SK-N-SH (cell line): ENCODE results near the gene MC4R. TPM values are rescaled to one million over a fixed set of nuclear protein-coding genes. Genes with fewer than 3 reads are reported as not detected.

ENCODE experiments used
- CTCF ChIA-PET: fragments of 300-600, 350-600 bp; formaldehyde crosslinking; extraction: SDS; loops from one replicate; lab custom pipeline; 2021; lab: Yijun Ruan, JAX
- POLR2A ChIA-PET: fragments of 350-600 bp; sonication (Branson Sonifier 250); formaldehyde crosslinking; extraction: SDS; loops from one replicate; lab custom pipeline; 2020; ENCODE audit warnings: antibody characterized with exemption, inconsistent platforms; lab: Yijun Ruan, JAX
- DNase-seq: peaks from one replicate; pipeline ENCODE4 v3.0.0; 2012
- H2AFZ ChIP-seq: fragments of 200-600 bp; sonication (generic); 2 replicates; pipeline ENCODE4 v1.8.1; 2016; ENCODE audit warnings: antibody characterized with exemption, mild to moderate bottlenecking, low read depth
- H3F3A ChIP-seq: fragments of 200-600 bp; sonication (generic); replicated peaks from 2 replicates; pipeline ENCODE3; 2016; ENCODE audit warnings: antibody characterized with exemption, mild to moderate bottlenecking; ENCODE audit not compliant: insufficient read depth
- H3K27ac ChIP-seq, 2 experiments: fragments of 200-500 bp in 1 of 2; fragments of 200-600 bp in 1 of 2; sonication (Bioruptor generic) in 1 of 2; sonication (generic), shearing (Covaris generic) in 1 of 2; 2 replicates each; pipeline versions ENCODE4 v1.5.1 to v1.6.1; 2014 to 2016; ENCODE audit warnings: low read depth in 2 of 2, inconsistent platforms in 1 of 2, low read length in 1 of 2, mild to moderate bottlenecking in 1 of 2, mixed read lengths in 1 of 2
- H3K27me3 ChIP-seq: fragments of 200-600 bp; sonication (generic), shearing (Covaris generic); 2 replicates; pipeline ENCODE4 v1.6.1; 2016; ENCODE audit warnings: mixed run types; ENCODE audit not compliant: insufficient read depth
- H3K36me3 ChIP-seq, 2 experiments: fragments of 200-500 bp in 1 of 2; fragments of 200-600 bp in 1 of 2; sonication (Bioruptor generic) in 1 of 2; sonication (generic) in 1 of 2; replicated peaks in 1 of 2; 2 replicates each; pipeline versions ENCODE3 to v1.5.1; 2014 to 2016; ENCODE audit warnings: low read length in 1 of 2, mild to moderate bottlenecking in 1 of 2; ENCODE audit not compliant: insufficient read depth in 2 of 2, control insufficient read depth in 1 of 2
- H3K4me1 ChIP-seq, 2 experiments: fragments of 200-500 bp in 1 of 2; fragments of 200-600 bp in 1 of 2; sonication (Bioruptor generic) in 1 of 2; sonication (generic), shearing (Covaris generic) in 1 of 2; 2 replicates each; pipeline versions ENCODE4 v1.5.1 to v1.6.1; 2014 to 2016; ENCODE audit warnings: low read depth in 1 of 2, low read length in 1 of 2, mixed run types in 1 of 2; ENCODE audit not compliant: insufficient read depth in 2 of 2, control insufficient read depth in 1 of 2
- H3K4me2 ChIP-seq: fragments of 200-600 bp; sonication (generic), shearing (Covaris generic); 2 replicates; pipeline ENCODE4 v1.6.1; 2017; ENCODE audit warnings: mixed run types
- H3K4me3 ChIP-seq, 2 experiments: fragments of 200-500 bp in 1 of 2; fragments of 200-600 bp in 1 of 2; sonication (Bioruptor generic) in 1 of 2; sonication (generic), shearing (Covaris generic) in 1 of 2; 2 replicates each; pipeline versions ENCODE4 v1.5.1 to v1.8.1; 2014 to 2016; ENCODE audit warnings: low read depth in 2 of 2, inconsistent platforms in 1 of 2, low read length in 1 of 2, mild to moderate bottlenecking in 1 of 2, mixed read lengths in 1 of 2, moderate library complexity in 1 of 2
- H3K79me2 ChIP-seq: fragments of 200-600 bp; sonication (generic); 2 replicates; pipeline ENCODE4 v1.8.1; 2017; ENCODE audit warnings: mild to moderate bottlenecking; ENCODE audit not compliant: insufficient read depth
- H3K9ac ChIP-seq: fragments of 200-600 bp; sonication (generic); 2 replicates; pipeline ENCODE4 v1.6.1; 2017; ENCODE audit warnings: mixed run types
- H3K9me2 ChIP-seq: fragments of 200-600 bp; sonication (generic); 2 replicates; pipeline ENCODE4 v1.6.1; 2017; ENCODE audit warnings: mixed run types
- H3K9me3 ChIP-seq: fragments of 200-600 bp; sonication (generic); 2 replicates; pipeline ENCODE4 v1.6.1; 2017; ENCODE audit warnings: mixed run types, mild to moderate bottlenecking, moderate library complexity
- H4K20me1 ChIP-seq: fragments of 200-600 bp; sonication (generic); 2 replicates; pipeline ENCODE4 v1.6.1; 2017; ENCODE audit warnings: mild to moderate bottlenecking, mixed run types; ENCODE audit not compliant: insufficient read depth
- EP300 ChIP-seq, 2 experiments: IDR thresholded peaks; 2 replicates each; pipeline versions ENCODE4 v1.4.0 to v1.6.1; 2012; ENCODE audit warnings: borderline replicate concordance in 1 of 2, low read depth in 1 of 2, low read length in 1 of 2
- FOSL2 ChIP-seq: IDR thresholded peaks from 2 replicates; pipeline ENCODE4 v1.4.0; 2012; ENCODE audit warnings: low read depth, mild to moderate bottlenecking, moderate library complexity, borderline replicate concordance
- FOXJ3 ChIP-seq: sonication (generic); formaldehyde crosslinking; IDR thresholded peaks from 2 replicates; pipeline ENCODE4 v1.5.1; 2020; ENCODE audit warnings: mild to moderate bottlenecking, missing genetic modification reagents
- FOXM1 ChIP-seq: IDR thresholded peaks from 2 replicates; pipeline ENCODE4 v1.4.0; 2012; ENCODE audit warnings: low read depth, mild to moderate bottlenecking
- GATA2 ChIP-seq: sonication (generic); formaldehyde crosslinking; IDR thresholded peaks from 2 replicates; pipeline ENCODE4 v1.5.0; 2020; ENCODE audit warnings: mild to moderate bottlenecking, missing genetic modification reagents
- NRF1 ChIP-seq: IDR thresholded peaks from 2 replicates; pipeline ENCODE4 v1.6.1; 2012; ENCODE audit warnings: low read depth, mild to moderate bottlenecking, low read length
- POLR2AphosphoS5 ChIP-seq: IDR thresholded peaks from 2 replicates; pipeline ENCODE4 v1.6.1; 2012; ENCODE audit warnings: low read depth, low read length
- RCOR1 ChIP-seq: fragments of 150-350 bp; IDR thresholded peaks from 2 replicates; pipeline ENCODE4 v1.6.1; 2017; ENCODE audit warnings: antibody characterized with exemption, low read length
- SIN3A ChIP-seq: IDR thresholded peaks from 2 replicates; pipeline ENCODE4 v1.6.1; 2012; ENCODE audit warnings: low read depth, mild to moderate bottlenecking, low read length, moderate library complexity, borderline replicate concordance
- TAF1 ChIP-seq: IDR thresholded peaks from 2 replicates; pipeline ENCODE4 v1.6.1; 2012; ENCODE audit warnings: low read depth, mild to moderate bottlenecking, low read length, moderate library complexity, borderline replicate concordance
- WGBS: methylation state at CpG from one replicate; pipeline ENCODE4 v1.1.6; 2017; ENCODE audit warnings: low lambda C conversion rate; 5-methylcytosine and 5-hydroxymethylcytosine counted together
- polyA plus RNA-seq, 3 experiments: library from polyadenylated mRNA; depleted of rRNA; stranded (reverse); fragments of >200 nt; gene quantifications; 2 replicates each; pipeline ENCODE4 v1.2.3, GENCODE V29; 2012
- TF ChIP-seq, protein P1 (sequence below): fragments of 200-600 bp; sonication (generic); IDR thresholded peaks from 2 replicates; pipeline ENCODE4 v1.6.1; 2017; ENCODE audit warnings: antibody characterized with exemption, mild to moderate bottlenecking, moderate library complexity
- TF ChIP-seq, protein P2 (sequence below): IDR thresholded peaks from 2 replicates; pipeline ENCODE4 v1.4.0; 2012; ENCODE audit warnings: low read depth

MC4R gene
- polyA plus RNA-seq, 1 of the 3 experiments (the other 2 are of a cell fraction): 0.21 TPM

DNA sequence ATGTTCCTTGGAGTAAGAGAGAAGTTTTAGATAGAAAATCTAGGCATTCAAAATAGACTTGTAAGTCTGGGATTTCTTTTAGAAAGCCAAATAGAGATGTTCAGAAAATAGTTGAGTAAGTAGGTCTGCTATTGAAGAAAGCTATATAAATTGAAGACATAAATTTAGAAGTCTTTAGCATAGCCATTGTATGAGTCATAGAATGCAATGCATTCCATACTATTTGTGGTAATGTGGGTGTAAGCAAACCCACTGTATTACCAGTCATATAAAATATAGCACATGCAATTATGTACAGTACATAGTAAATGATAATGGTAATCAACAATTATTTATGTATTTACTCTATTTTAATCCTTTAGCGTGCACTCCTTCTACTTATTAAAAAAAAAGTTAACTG is 14.1 kb downstream of the MC4R start (continued):
- TF ChIP-seq TAF1 (no peak), SIN3A (no peak), POLR2AphosphoS5 (no peak), NRF1 (no peak), EP300 (IDR thresholded peaks at IDR 0.05; ENCODE audit: borderline replicate concordance in 1 of 2, low read depth in 1 of 2, low read length in 1 of 2) (no peak), GATA2 (CRISPR knock-in tag) (no peak), FOXM1 (no peak)
- TF ChIP-seq, protein P1, sequence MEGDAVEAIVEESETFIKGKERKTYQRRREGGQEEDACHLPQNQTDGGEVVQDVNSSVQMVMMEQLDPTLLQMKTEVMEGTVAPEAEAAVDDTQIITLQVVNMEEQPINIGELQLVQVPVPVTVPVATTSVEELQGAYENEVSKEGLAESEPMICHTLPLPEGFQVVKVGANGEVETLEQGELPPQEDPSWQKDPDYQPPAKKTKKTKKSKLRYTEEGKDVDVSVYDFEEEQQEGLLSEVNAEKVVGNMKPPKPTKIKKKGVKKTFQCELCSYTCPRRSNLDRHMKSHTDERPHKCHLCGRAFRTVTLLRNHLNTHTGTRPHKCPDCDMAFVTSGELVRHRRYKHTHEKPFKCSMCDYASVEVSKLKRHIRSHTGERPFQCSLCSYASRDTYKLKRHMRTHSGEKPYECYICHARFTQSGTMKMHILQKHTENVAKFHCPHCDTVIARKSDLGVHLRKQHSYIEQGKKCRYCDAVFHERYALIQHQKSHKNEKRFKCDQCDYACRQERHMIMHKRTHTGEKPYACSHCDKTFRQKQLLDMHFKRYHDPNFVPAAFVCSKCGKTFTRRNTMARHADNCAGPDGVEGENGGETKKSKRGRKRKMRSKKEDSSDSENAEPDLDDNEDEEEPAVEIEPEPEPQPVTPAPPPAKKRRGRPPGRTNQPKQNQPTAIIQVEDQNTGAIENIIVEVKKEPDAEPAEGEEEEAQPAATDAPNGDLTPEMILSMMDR: no peak

DNA sequence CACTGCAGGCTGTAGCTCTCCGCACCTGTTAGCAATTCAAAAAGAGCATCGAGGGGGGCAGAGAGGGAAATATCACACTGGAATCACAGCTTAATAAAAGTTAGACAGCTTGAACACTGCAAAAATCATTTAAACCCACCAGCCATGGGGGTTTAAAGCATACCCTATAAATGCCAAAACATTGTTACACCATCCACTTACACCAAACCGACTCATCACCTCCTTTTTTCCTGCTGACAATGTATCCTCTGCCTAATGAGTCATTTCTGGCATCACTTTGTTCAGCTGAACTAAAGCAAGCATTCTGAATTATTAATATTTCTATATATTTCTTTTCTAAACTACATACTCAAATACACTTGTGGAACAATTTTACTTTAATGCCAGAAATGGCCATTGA is 21.6 kb downstream of the MC4R start:
- Histone ChIP-seq H3K27ac (peak overlapping the region in 1 of 2 experiments; percentile 92; a peak in 2 of 4 replicates), H3K4me1 (peaks cover 0 to 14% of the 10 kb centered on the region in 2 experiments; a peak in 2 of 4 replicates), H3K9me2 (no peaks in the 10 kb centered on the region; the same call in 1 of the 2 replicates), H3K4me3 (no peak overlapping the region), H3K36me3 (no peaks in the 10 kb centered on the region), H4K20me1 (no peaks in the 10 kb centered on the region), H3F3A (no peaks in the 10 kb centered on the region), H2AFZ (no peak overlapping the region), H3K27me3 (no peaks in the 10 kb centered on the region), H3K9ac (no peak overlapping the region), H3K4me2 (no peak overlapping the region), H3K9me3 (no peaks in the 10 kb centered on the region), H3K79me2 (no peaks in the 10 kb centered on the region)
- TF ChIP-seq EP300 (IDR thresholded peaks at IDR 0.05; ENCODE audit: borderline replicate concordance in 1 of 2, low read depth in 1 of 2, low read length in 1 of 2) (no peak), FOSL2 (peak; percentile 43; the same call in 1 of the 2 replicates)
- POLR2A ChIA-PET: no interaction called here
- no peak for DNase-seq
- WGBS: 53% methylated on average over 3 of the region's 3 CpGs
- CTCF ChIA-PET: no interaction called here

DNA sequence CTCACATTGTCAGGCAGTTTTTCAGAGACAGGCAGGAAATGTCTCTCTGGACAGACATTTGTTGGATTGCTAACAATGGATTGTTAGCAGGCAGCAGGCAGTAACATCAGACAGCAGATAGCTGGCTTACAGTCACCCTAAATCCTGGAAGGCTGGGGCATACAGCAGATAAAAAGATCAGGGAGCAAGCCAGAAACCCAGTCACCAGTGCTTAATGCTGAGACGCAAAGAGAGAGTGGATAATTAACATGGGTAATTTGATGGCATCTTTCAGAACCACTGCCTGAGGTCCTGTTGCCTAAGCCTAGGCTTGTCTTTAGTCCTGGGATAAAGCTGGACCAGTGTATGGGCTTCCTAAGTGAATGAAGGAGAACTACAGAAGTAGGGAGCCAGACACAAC is 22.4 kb downstream of the MC4R start:
- peaks cover 0 to 14% of the 10 kb centered on the region in 2 experiments; a peak in 2 of 4 replicates for H3K4me1 ChIP-seq
- no peaks in the 10 kb centered on the region for H4K20me1 ChIP-seq
- DNase-seq: peak; percentile 25
- H3K27ac ChIP-seq: peak overlapping the region in 1 of 2 experiments; percentile 92; a peak in 2 of 4 replicates
- no peaks in the 10 kb centered on the region for H3K9me3 ChIP-seq
- WGBS: 64% methylated on average over 1 of the region's 1 CpG
- no peak overlapping the region for H2AFZ ChIP-seq
- H3F3A ChIP-seq: no peaks in the 10 kb centered on the region
- H3K36me3 ChIP-seq: no peaks in the 10 kb centered on the region
- ChIA-PET POLR2A (no interaction called here), CTCF (no interaction called here)
- no peak for TF ChIP-seq FOXJ3 (CRISPR knock-in tag)
- TF ChIP-seq RCOR1: 0 out of 2 replicates have a peak, but pooled peaks have one; percentile 19
- TF ChIP-seq EP300 (IDR thresholded peaks at IDR 0.05; ENCODE audit: borderline replicate concordance in 1 of 2, low read depth in 1 of 2, low read length in 1 of 2): peak in 1 of 2 experiments; percentile 41; a peak in 1 of 4 replicates
- TF ChIP-seq, protein P2, sequence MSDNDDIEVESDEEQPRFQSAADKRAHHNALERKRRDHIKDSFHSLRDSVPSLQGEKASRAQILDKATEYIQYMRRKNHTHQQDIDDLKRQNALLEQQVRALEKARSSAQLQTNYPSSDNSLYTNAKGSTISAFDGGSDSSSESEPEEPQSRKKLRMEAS: no peak
- peak; percentile 63; the same call in 1 of the 2 replicates for TF ChIP-seq GATA2 (CRISPR knock-in tag)
- H3K9me2 ChIP-seq: no peaks in the 10 kb centered on the region; the same call in 1 of the 2 replicates
- no peak overlapping the region for H3K9ac ChIP-seq
- H3K27me3 ChIP-seq: no peaks in the 10 kb centered on the region
- no peak overlapping the region for H3K4me3 ChIP-seq
- no peak overlapping the region for H3K4me2 ChIP-seq
- no peaks in the 10 kb centered on the region for H3K79me2 ChIP-seq
